IMR-90 (cell line): Measurements from ENCODE around the gene SLC9A6. TPM values are rescaled to one million over a fixed set of nuclear protein-coding genes. Genes with fewer than 3 reads are reported as not detected.

ENCODE experiments used
- ATAC-seq: fragments of 200-7000 bp; cut with Tn5 transposase; 2 replicates; pipeline ENCODE4 v1.9.1; 2020; ENCODE audit warnings: low read depth, mild to moderate bottlenecking, moderate library complexity
- BruUV-seq: library from RNA; stranded (reverse); fragments of 400-500 nt; replicated peaks from 2 replicates; lab custom pipeline; 2021; lab: Mats Ljungman, UMichigan
- CTCF ChIA-PET: fragments of 300-600 bp; formaldehyde crosslinking; extraction: SDS; loops from one replicate; lab custom pipeline; 2021; ENCODE audit warnings: antibody characterized with exemption; lab: Yijun Ruan, JAX
- POLR2A ChIA-PET: fragments of 300-600 bp; sonication (Branson Sonifier 250); formaldehyde crosslinking; loops from one replicate; lab custom pipeline; 2022; ENCODE audit warnings: antibody characterized with exemption; ENCODE audit not compliant: unreplicated experiment; lab: Charles Lee
- DNase-seq: peaks from one replicate; pipeline ENCODE4 v3.0.0; 2013
- H2AFZ ChIP-seq: replicated peaks from 2 replicates; pipeline ENCODE3; 2013; ENCODE audit warnings: low read length, mild to moderate bottlenecking; ENCODE audit not compliant: poor library complexity
- H2AK5ac ChIP-seq: 2 replicates; pipeline ENCODE4 v1.6.1; 2013; ENCODE audit warnings: low read depth, low read length, inconsistent platforms
- H2AK9ac ChIP-seq: replicated peaks from 2 replicates; pipeline ENCODE3; 2013; ENCODE audit warnings: mild to moderate bottlenecking, low read depth, low read length, moderate library complexity; ENCODE audit not compliant: poor library complexity
- H2BK120ac ChIP-seq: 2 replicates; pipeline ENCODE4 v1.6.1; 2013; ENCODE audit warnings: low read depth, low read length, inconsistent platforms
- H2BK15ac ChIP-seq: 3 replicates; pipeline ENCODE4 v1.6.1; 2013; ENCODE audit warnings: low read depth, low read length, inconsistent platforms
- H2BK20ac ChIP-seq: 2 replicates; pipeline ENCODE4 v1.6.1; 2013; ENCODE audit warnings: low read depth, mild to moderate bottlenecking, inconsistent platforms, low read length, moderate library complexity
- H2BK5ac ChIP-seq: 2 replicates; pipeline ENCODE4 v1.6.1; 2013; ENCODE audit warnings: mild to moderate bottlenecking, low read depth, low read length, inconsistent platforms; ENCODE audit not compliant: poor library complexity, severe bottlenecking
- H3K14ac ChIP-seq: replicated peaks from 2 replicates; pipeline ENCODE4 v1.6.1; 2013; ENCODE audit warnings: low read depth, low read length, inconsistent platforms
- H3K18ac ChIP-seq: 2 replicates; pipeline ENCODE4 v1.6.1; 2013; ENCODE audit warnings: low read depth, low read length, control low read depth
- H3K23ac ChIP-seq: 2 replicates; pipeline ENCODE4 v1.6.1; 2013; ENCODE audit warnings: low read depth, low read length, inconsistent platforms
- H3K27ac ChIP-seq: 2 replicates; pipeline ENCODE4 v1.5.1; 2013; ENCODE audit warnings: mild to moderate bottlenecking, control low read depth, low read length; ENCODE audit not compliant: insufficient read depth
- H3K27me3 ChIP-seq: 2 replicates; pipeline ENCODE4 v1.6.1; 2013; ENCODE audit warnings: low read length; ENCODE audit not compliant: control insufficient read depth, insufficient read depth
- H3K36me3 ChIP-seq: 2 replicates; pipeline ENCODE4 v1.6.1; 2013; ENCODE audit warnings: low read length, mixed read lengths; ENCODE audit not compliant: control insufficient read depth, insufficient read depth
- H3K4ac ChIP-seq: 2 replicates; pipeline ENCODE4 v1.6.1; 2013; ENCODE audit warnings: low read depth, low read length, inconsistent platforms
- H3K4me1 ChIP-seq: 2 replicates; pipeline ENCODE4 v1.6.1; 2013; ENCODE audit warnings: low read length, mixed read lengths; ENCODE audit not compliant: control insufficient read depth, insufficient read depth
- H3K4me2 ChIP-seq: 2 replicates; pipeline ENCODE4 v1.6.1; 2013; ENCODE audit warnings: low read depth, mild to moderate bottlenecking, control low read depth, low read length, moderate library complexity
- H3K4me3 ChIP-seq: 2 replicates; pipeline ENCODE4 v1.5.1; 2013; ENCODE audit warnings: low read depth, mild to moderate bottlenecking, control low read depth, low read length, moderate library complexity; ENCODE audit not compliant: insufficient read depth
- H3K56ac ChIP-seq: 2 replicates; pipeline ENCODE4 v1.6.1; 2013; ENCODE audit warnings: low read length, inconsistent platforms; ENCODE audit not compliant: insufficient read depth; ENCODE audit errors: extremely low read depth
- H3K79me1 ChIP-seq, 2 experiments: 2 replicates each; pipeline ENCODE4 v1.6.1; 2013; ENCODE audit warnings: low read length in 2 of 2, inconsistent platforms in 1 of 2, low read depth in 1 of 2
- H3K9ac ChIP-seq: 2 replicates; pipeline ENCODE4 v1.6.1; 2013; ENCODE audit warnings: low read depth, low read length, control low read depth
- H3K9me1 ChIP-seq: 2 replicates; pipeline ENCODE4 v1.6.1; 2013; ENCODE audit warnings: low read length, inconsistent platforms; ENCODE audit not compliant: insufficient read depth
- H3K9me3 ChIP-seq: 2 replicates; pipeline ENCODE4 v1.6.1; 2013; ENCODE audit warnings: low read length; ENCODE audit not compliant: control insufficient read depth, insufficient read depth
- H4K20me1 ChIP-seq: 2 replicates; pipeline ENCODE4 v1.6.1; 2013; ENCODE audit warnings: low read length, inconsistent platforms; ENCODE audit not compliant: insufficient read depth
- H4K5ac ChIP-seq: 2 replicates; pipeline ENCODE4 v1.6.1; 2013; ENCODE audit warnings: mild to moderate bottlenecking, low read depth, low read length, control low read depth
- H4K8ac ChIP-seq, 2 experiments: 2 replicates each; pipeline ENCODE4 v1.6.1; 2013; ENCODE audit warnings: low read depth in 2 of 2, low read length in 2 of 2, control low read depth in 1 of 2, inconsistent platforms in 1 of 2
- H4K91ac ChIP-seq: 2 replicates; pipeline ENCODE4 v1.6.1; 2013; ENCODE audit warnings: low read depth, low read length, inconsistent platforms; ENCODE audit not compliant: insufficient read depth
- BHLHE40 ChIP-seq: fragments of 150-350 bp; IDR thresholded peaks from 2 replicates; pipeline ENCODE4 v1.6.1; 2016; ENCODE audit warnings: mild to moderate bottlenecking, low read depth, low read length
- CEBPB ChIP-seq: IDR thresholded peaks from 2 replicates; pipeline ENCODE4 v1.6.1; 2012; ENCODE audit warnings: low read depth, low read length, improper control_type of control experiment
- CHD1 ChIP-seq: IDR thresholded peaks from 2 replicates; pipeline ENCODE4 v1.6.1; 2012; ENCODE audit warnings: low read depth, low read length, improper control_type of control experiment
- CTCF ChIP-seq: conservative IDR thresholded peaks from 2 replicates; pipeline ENCODE4 v1.5.1; 2012; ENCODE audit warnings: mild to moderate bottlenecking, low read depth, low read length, improper control_type of control experiment
- ELK1 ChIP-seq: fragments of 150-350 bp; IDR thresholded peaks from 2 replicates; pipeline ENCODE4 v1.6.1; 2016; ENCODE audit warnings: low read depth, mild to moderate bottlenecking, low read length, moderate library complexity, borderline replicate concordance
- FOS ChIP-seq: fragments of 150-350 bp; IDR thresholded peaks from 2 replicates; pipeline ENCODE4 v1.6.1; 2016; ENCODE audit warnings: low read depth, low read length
- MAFK ChIP-seq: IDR thresholded peaks from 2 replicates; pipeline ENCODE4 v1.6.1; 2012; ENCODE audit warnings: low read depth, low read length, improper control_type of control experiment
- MAZ ChIP-seq: IDR thresholded peaks from 2 replicates; pipeline ENCODE4 v1.6.1; 2012; ENCODE audit warnings: low read depth, mild to moderate bottlenecking, low read length, improper control_type of control experiment, moderate library complexity, borderline replicate concordance
- MXI1 ChIP-seq: IDR thresholded peaks from 2 replicates; pipeline ENCODE4 v1.6.1; 2012; ENCODE audit warnings: low read depth, mild to moderate bottlenecking, low read length, moderate library complexity, borderline replicate concordance
- NFE2L2 ChIP-seq: fragments of 150-350 bp; IDR thresholded peaks from 2 replicates; pipeline ENCODE4 v1.6.1; 2016; ENCODE audit warnings: low read depth, mild to moderate bottlenecking, low read length
- POLR2A ChIP-seq: IDR thresholded peaks from 2 replicates; pipeline ENCODE4 v1.6.1; 2012; ENCODE audit warnings: mild to moderate bottlenecking, low read depth, low read length
- RAD21 ChIP-seq: IDR thresholded peaks from 2 replicates; pipeline ENCODE4 v1.6.1; 2012; ENCODE audit warnings: low read length, improper control_type of control experiment
- RCOR1 ChIP-seq: IDR thresholded peaks from 2 replicates; pipeline ENCODE4 v1.6.1; 2012; ENCODE audit warnings: mild to moderate bottlenecking, low read length, improper control_type of control experiment; ENCODE audit not compliant: insufficient replicate concordance
- RFX5 ChIP-seq: IDR thresholded peaks from 2 replicates; pipeline ENCODE4 v1.8.0; 2012; ENCODE audit warnings: low read depth, mild to moderate bottlenecking, low read length, moderate library complexity
- SMC3 ChIP-seq: fragments of 150-350 bp; IDR thresholded peaks from 2 replicates; pipeline ENCODE4 v1.6.1; 2016; ENCODE audit warnings: low read depth, mild to moderate bottlenecking, antibody characterized with exemption, low read length, moderate library complexity
- USF2 ChIP-seq: fragments of 150-350 bp; IDR thresholded peaks from 2 replicates; pipeline ENCODE4 v1.6.1; 2017; ENCODE audit warnings: mild to moderate bottlenecking, antibody characterized with exemption, low read length, low read depth
- WGBS, 2 experiments: methylation state at CpG; one replicate each; pipeline versions ENCODE4 v1.1.5 to v1.1.7; 2013; ENCODE audit warnings: missing lambda C conversion rate in 2 of 2; ENCODE audit not compliant: insufficient read length in 1 of 2; ENCODE audit errors: extremely low coverage in 2 of 2; 5-methylcytosine and 5-hydroxymethylcytosine counted together
- dilution Hi-C: fragments of 300-500 bp; cut with HindIII; formaldehyde crosslinking; loops from one replicate; pipeline ENCODE4 v1.14.3; 2018; ENCODE audit warnings: low sequenced_read_pairs; ENCODE audit not compliant: unreplicated experiment
- in situ Hi-C: fragments of 300-500 bp; cut with MboI; formaldehyde crosslinking; loops from 3 replicates; pipeline ENCODE4 v1.14.3; 2019; ENCODE audit warnings: low sequenced_read_pairs, inconsistent platforms, mixed read lengths
- intact Hi-C: fragments of 100-400 bp; cut with micrococcal nuclease; formaldehyde crosslinking; loops from 2 replicates; pipeline ENCODE4 v1.10.0; 2022
- polyA plus RNA-seq, 3 experiments: library from polyadenylated mRNA; depleted of rRNA; stranded (reverse); fragments of >200 nt; gene quantifications; 2 replicates each; pipeline ENCODE4 v1.2.3, GENCODE V29; 2012; ENCODE audit warnings: low replicate concordance in 1 of 3
- total RNA-seq: library from RNA; depleted of rRNA; stranded (reverse); fragments of >200 nt; gene quantifications from 2 replicates; pipeline ENCODE4 v1.2.3, GENCODE V29; 2012

Gene SLC9A6
- total and polyA plus RNA-seq, 2 of the 4 experiments (the other 2 are of a cell fraction) = 6.9 to 19.0 TPM

GRCh38 chrX:136086521-136086920 lies 101.3 kb downstream of the SLC9A6 start:
- Histone ChIP-seq H3K27ac (no peak overlapping the region), H3K27me3 (no peaks in the 10 kb centered on the region), H3K4ac (no peak overlapping the region), H2AK5ac (no peak overlapping the region), H3K18ac (no peak overlapping the region), H2BK120ac (no peak overlapping the region), H2BK5ac (no peak overlapping the region), H2AFZ (no peak overlapping the region), H3K9ac (no peak overlapping the region), H3K4me3 (no peak overlapping the region), H2AK9ac (no peak overlapping the region), H4K91ac (no peak overlapping the region), H3K9me1 (no peaks in the 10 kb centered on the region), H3K9me3 (no peaks in the 10 kb centered on the region), H3K4me1 (no peaks in the 10 kb centered on the region), H4K5ac (no peak overlapping the region), H3K79me1 (no peaks in the 10 kb centered on the region), H3K56ac (no peak overlapping the region), H2BK20ac (no peak overlapping the region), H4K8ac (no peak overlapping the region), H3K23ac (no peak overlapping the region), H2BK15ac (no peak overlapping the region), H4K20me1 (no peaks in the 10 kb centered on the region), H3K4me2 (no peak overlapping the region), H3K14ac (no peak overlapping the region), H3K36me3 (no peaks in the 10 kb centered on the region)
- in situ Hi-C loops (no loop called here), dilution Hi-C loops (no loop called here), intact Hi-C loops (no loop called here)
- ATAC-seq (no peak), DNase-seq (peak; percentile 24)
- no peak for TF ChIP-seq RAD21
- no peak for TF ChIP-seq ELK1
- TF ChIP-seq BHLHE40 = no peak
- no peak for TF ChIP-seq CHD1
- TF ChIP-seq CEBPB = no peak
- no peak for TF ChIP-seq NFE2L2
- no peak for TF ChIP-seq SMC3
- TF ChIP-seq USF2 = no peak
- no peak for TF ChIP-seq FOS
- TF ChIP-seq MAFK = no peak
- no peak for TF ChIP-seq CTCF
- no peak for TF ChIP-seq MXI1
- no peak for TF ChIP-seq RCOR1
- TF ChIP-seq POLR2A = no peak
- TF ChIP-seq RFX5 = no peak
- TF ChIP-seq MAZ = no peak
- ChIA-PET POLR2A (no interaction called here), CTCF (no interaction called here)
- BruUV-seq = no TSS peak
- WGBS, 2 experiments = no CpG with 5 or more reads among the region's 2 CpGs
